HL-60 (cell line): Measurements from ENCODE around the gene PPP1R1C.

Experiments used
- DNase-seq, 2 experiments: peaks; one replicate each; pipeline ENCODE4 v3.0.0-alpha.2; 2010 to 2020; ENCODE audit warnings: low read depth in 1 of 2, low spot score in 1 of 2
- H3K27ac ChIP-seq: fragments of 250-450 bp; sonication (Bioruptor Pico); replicated peaks from 2 replicates; pipeline ENCODE4 v1.5.1; 2020; ENCODE audit warnings: mild to moderate bottlenecking, moderate library complexity
- H3K27me3 ChIP-seq: fragments of 250-450 bp; sonication (Bioruptor Pico); 2 replicates; pipeline ENCODE4 v1.5.1; 2021; ENCODE audit warnings: mild to moderate bottlenecking, moderate library complexity; ENCODE audit not compliant: insufficient read depth, poor library complexity, severe bottlenecking
- H3K4me3 ChIP-seq: replicated peaks from 2 replicates; pipeline ENCODE4 v1.5.1; 2011; ENCODE audit warnings: mild to moderate bottlenecking, control low read depth, low read length; ENCODE audit not compliant: insufficient read depth
- GABPA ChIP-seq: IDR thresholded peaks from 2 replicates; pipeline ENCODE4 v1.6.1; 2012; ENCODE audit warnings: low read depth
- POLR2AphosphoS5 ChIP-seq: IDR thresholded peaks from 2 replicates; pipeline ENCODE4 v1.6.1; 2012; ENCODE audit warnings: low read depth
- SPI1 ChIP-seq: IDR thresholded peaks from 2 replicates; pipeline ENCODE4 v1.6.1; 2012; ENCODE audit warnings: low read depth, mild to moderate bottlenecking, borderline replicate concordance
- TF ChIP-seq, protein P1 (sequence below): IDR thresholded peaks from one replicate; pipeline ENCODE4 v1.5.1; 2011; ENCODE audit warnings: low read length, control low read depth, inconsistent platforms; ENCODE audit not compliant: insufficient read depth
- TF ChIP-seq, protein P2 (sequence below): IDR thresholded peaks from 2 replicates; pipeline ENCODE4 v1.6.1; 2012; ENCODE audit warnings: low read depth; ENCODE audit not compliant: insufficient replicate concordance

PPP1R1C gene

DNA sequence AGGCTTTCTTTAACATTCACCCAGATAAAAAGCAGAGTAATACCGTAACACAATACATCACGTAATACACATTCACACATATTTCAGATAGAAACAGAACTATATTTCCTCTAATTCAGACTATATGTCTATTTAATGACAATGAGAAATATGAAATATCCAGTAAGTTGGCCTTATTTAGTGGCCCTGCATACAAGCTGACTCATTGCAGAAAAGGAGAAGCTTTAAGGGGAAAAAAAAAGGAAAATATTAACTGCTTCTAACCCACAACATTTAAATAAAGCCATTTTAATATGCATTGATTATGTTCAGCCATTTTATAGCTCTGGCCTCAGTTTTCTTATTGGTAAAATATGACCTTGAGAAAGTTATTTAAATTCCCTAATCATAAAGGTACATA is 94.8 kb downstream of the PPP1R1C start:
- TF ChIP-seq, protein P1, sequence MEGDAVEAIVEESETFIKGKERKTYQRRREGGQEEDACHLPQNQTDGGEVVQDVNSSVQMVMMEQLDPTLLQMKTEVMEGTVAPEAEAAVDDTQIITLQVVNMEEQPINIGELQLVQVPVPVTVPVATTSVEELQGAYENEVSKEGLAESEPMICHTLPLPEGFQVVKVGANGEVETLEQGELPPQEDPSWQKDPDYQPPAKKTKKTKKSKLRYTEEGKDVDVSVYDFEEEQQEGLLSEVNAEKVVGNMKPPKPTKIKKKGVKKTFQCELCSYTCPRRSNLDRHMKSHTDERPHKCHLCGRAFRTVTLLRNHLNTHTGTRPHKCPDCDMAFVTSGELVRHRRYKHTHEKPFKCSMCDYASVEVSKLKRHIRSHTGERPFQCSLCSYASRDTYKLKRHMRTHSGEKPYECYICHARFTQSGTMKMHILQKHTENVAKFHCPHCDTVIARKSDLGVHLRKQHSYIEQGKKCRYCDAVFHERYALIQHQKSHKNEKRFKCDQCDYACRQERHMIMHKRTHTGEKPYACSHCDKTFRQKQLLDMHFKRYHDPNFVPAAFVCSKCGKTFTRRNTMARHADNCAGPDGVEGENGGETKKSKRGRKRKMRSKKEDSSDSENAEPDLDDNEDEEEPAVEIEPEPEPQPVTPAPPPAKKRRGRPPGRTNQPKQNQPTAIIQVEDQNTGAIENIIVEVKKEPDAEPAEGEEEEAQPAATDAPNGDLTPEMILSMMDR, result no peak
- no peak for TF ChIP-seq GABPA
- TF ChIP-seq, protein P2, sequence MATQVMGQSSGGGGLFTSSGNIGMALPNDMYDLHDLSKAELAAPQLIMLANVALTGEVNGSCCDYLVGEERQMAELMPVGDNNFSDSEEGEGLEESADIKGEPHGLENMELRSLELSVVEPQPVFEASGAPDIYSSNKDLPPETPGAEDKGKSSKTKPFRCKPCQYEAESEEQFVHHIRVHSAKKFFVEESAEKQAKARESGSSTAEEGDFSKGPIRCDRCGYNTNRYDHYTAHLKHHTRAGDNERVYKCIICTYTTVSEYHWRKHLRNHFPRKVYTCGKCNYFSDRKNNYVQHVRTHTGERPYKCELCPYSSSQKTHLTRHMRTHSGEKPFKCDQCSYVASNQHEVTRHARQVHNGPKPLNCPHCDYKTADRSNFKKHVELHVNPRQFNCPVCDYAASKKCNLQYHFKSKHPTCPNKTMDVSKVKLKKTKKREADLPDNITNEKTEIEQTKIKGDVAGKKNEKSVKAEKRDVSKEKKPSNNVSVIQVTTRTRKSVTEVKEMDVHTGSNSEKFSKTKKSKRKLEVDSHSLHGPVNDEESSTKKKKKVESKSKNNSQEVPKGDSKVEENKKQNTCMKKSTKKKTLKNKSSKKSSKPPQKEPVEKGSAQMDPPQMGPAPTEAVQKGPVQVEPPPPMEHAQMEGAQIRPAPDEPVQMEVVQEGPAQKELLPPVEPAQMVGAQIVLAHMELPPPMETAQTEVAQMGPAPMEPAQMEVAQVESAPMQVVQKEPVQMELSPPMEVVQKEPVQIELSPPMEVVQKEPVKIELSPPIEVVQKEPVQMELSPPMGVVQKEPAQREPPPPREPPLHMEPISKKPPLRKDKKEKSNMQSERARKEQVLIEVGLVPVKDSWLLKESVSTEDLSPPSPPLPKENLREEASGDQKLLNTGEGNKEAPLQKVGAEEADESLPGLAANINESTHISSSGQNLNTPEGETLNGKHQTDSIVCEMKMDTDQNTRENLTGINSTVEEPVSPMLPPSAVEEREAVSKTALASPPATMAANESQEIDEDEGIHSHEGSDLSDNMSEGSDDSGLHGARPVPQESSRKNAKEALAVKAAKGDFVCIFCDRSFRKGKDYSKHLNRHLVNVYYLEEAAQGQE, result no peak
- no peak for TF ChIP-seq SPI1
- TF ChIP-seq POLR2AphosphoS5, result no peak
- no peak overlapping the region for H3K27ac ChIP-seq
- peaks cover 2% of the 10 kb centered on the region for H3K27me3 ChIP-seq
- no peak for DNase-seq
- no peak overlapping the region for H3K4me3 ChIP-seq

DNA sequence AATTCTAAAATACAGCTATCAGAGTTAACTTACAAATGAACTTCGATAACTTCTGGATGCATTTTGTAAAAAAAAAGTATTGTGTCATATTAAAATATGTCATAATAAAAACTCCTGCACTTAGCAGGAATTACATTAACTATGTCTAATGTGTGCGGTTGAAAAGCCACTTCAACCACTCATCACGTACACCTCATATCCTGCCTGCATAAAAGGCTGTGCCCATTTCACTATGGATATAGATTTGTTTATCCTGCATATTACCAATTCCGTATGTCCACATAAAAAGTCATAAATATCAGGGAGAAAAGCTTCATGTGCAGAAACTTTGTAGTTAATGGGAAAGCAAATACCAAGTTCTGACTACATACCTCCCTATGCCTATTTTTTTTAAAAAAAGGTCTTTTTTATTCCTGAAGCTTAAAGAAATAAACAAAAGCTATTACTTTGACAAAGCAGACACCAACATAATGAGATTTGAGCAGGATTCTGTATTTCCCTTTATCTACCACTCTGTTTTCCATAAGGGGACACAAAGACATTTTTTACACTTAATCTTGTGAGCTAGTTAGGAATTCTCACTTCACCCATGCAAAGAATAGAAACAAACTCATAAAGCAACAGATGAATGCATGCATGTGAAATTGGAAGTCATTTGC is 96.1 kb downstream of the PPP1R1C start:
- Histone ChIP-seq H3K27me3 (peaks cover 2% of the 10 kb centered on the region), H3K27ac (no peak overlapping the region), H3K4me3 (no peak overlapping the region)
- DNase-seq, result no peak
- TF ChIP-seq GABPA (no peak), SPI1 (no peak), POLR2AphosphoS5 (no peak)
- TF ChIP-seq, protein P1, result no peak
- TF ChIP-seq, protein P2, result no peak

DNA sequence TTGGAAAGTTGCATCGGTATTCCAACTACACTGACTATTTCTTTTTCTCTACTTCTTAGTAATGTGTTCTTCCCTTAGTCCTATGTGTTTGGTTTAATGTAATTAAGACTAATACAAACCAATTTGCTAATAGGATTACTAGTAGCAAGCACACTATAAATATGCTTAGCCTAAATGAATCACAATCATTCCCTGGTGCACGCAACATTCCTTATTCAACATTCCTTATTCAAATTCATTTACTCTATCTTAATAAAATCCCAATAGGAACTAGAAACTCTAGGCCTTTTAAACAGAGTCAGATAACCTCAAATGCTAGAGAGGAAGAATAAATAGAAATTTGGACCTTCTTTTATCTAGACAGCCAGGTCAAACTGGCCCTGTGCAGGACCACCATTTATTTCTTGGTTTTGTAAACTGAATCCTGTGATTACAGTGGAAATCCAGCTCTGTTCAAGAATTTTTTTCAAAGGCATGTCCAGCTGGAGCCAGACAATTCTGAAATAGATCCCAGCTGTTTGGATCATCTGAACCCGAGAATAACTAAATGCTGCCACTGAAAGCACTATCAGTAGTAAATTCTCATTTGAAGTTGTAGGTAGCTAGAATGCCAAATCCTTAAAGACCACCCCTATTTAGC is 103.1 kb downstream of the PPP1R1C start:
- Histone ChIP-seq H3K4me3 (no peak overlapping the region), H3K27ac (no peak overlapping the region), H3K27me3 (peaks cover 2% of the 10 kb centered on the region)
- DNase-seq, result no peak
- TF ChIP-seq, protein P2, result no peak
